ENCODE results near the gene APIP.

The APIP gene

DNA sequence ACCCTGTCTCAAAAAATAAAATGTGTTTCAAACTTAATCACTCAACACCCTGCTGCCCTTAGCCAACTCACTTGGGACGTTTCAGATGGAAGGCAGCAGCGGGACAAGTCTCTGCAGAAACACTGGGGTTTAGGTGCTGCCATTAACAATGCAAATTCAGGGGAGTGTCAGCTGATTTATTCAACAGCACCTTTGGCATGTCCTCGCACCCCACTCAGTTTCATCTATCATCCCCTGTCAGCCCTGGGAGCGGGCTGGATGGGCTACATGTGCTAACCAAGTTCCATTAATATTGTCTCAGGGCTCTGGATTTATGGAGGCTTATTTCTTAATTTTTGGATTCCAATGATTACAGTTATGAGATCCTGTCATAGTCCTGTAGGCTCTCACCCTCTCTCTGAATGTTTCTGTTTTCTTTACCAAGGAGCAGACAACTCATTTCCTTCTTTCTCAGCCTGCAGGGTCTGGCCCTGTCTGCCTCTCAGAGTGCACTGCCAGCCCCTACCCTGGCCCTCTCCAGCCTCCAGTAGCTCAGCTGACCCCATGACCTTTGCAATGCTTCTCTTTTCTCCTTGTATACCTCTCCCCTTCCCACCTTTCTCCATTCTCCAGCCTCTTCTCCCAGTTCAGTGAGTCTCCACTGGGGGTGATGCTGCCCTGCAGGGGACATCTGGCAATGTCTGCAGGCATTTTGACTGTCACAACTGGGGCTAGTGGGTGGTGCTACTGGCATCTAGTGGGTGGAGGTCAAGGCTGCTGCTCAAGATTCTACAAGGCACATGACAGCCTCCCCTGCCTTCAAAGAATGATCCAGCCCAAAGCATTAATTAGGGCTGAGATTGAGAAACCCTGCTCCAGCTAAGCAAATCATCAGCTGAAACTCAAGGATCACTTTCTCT is 79.0 kb downstream of the APIP start:
- DNase-seq: no peak

DNA sequence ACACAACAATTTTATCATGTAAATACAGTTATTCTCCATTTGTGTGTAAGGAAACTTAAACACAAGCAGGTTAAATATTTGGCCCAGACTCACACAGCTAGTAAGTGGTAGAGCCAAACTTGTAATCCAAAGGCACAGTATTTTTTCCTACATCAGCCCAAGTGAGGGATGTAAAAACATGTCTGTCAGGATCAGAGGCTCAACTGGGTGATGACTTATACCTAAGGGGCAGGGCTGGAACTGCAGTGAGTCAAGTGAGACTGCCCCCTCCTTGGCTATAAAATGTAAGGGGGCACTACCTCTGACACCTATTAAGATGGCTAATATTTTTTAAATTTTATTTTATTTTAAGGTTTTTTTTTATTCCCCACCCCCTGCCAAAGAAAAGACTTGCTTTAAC is 82.6 kb downstream of the APIP start:
- DNase-seq: no peak
